HG03039 (cell line): ENCODE measurements around the gene PTPRH.

ENCODE experiments used
- ATAC-seq: cut with Tn5 transposase; IDR thresholded peaks from one replicate; pipeline ENCODE4 v1.9.1; 2021; ENCODE audit warnings: mild to moderate bottlenecking, moderate library complexity; ENCODE audit not compliant: unreplicated experiment

Gene PTPRH

DNA sequence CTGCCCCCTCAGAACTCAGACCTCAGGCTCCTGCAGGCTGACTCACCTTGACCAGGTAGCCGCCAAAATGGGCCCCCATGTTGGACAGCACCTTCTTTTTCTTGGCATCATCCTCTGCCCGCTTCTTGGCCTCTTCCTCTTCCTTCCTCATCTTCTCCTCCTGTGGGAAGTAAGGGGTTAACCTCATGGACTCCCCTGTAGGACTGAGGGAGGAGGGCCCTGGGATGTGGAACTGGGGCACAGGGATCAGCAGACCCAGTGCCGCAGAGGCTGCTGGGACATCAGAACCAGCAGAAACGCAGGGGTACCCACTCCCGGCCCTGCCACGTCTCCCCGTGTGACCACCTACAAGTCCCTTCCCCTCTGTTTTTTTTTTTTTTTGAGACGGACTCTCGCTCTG is 71.4 kb downstream of the PTPRH start:
- ATAC-seq: no peak

DNA sequence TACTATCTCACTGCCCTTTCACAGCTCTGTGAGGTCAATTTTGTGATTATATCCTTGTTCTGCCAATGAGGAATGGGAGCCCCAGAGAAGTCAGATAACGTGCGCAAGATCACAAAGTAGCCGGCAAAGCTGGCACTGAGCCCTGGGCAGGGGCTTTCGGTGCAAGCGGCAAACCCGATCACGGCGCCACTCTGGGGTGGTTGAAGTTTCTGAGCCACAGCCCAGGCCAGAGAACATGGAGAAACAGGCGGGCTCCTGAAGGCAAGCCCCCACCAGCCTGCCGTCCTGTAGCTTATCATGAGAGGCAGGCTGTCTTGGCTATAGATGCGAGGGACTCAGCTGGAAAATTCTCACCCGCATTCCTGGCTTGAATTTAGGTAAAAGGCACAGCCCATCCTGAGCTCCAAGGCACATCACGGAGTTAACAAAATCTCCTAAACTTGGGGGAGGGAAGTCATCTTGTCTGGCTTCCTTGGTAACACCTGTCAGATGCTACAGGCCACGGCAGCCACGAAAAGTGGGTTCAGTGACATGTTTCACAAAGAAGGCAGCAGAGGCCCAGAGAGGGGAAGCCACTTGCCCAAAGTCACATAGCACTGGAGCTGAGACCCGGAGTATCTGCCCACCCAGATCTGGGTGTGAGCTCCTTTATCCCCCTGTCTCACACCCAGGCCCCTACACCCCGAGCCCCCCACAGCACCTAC is 72.8 kb downstream of the PTPRH start:
- no peak for ATAC-seq

DNA sequence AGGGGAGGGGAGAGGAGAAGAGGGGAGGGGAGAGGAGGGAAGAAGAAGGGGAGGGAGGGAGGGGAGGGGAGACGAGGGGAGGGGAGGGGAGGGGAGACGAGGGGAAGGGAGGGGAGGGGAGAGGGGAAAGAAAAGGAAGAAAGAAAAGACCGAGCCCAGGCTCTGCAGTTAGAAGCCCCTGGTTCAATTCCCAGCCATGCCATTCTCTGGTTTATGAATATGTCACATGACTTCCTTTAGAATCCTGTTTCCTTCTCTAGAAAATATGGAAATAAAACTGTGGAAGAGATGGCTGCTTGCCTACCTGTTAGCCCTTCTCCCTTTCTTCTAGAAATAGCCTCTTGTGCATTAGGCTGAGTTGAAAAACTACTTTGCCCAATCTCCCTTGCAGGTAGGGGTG is 74.6 kb downstream of the PTPRH start:
- no peak for ATAC-seq

DNA sequence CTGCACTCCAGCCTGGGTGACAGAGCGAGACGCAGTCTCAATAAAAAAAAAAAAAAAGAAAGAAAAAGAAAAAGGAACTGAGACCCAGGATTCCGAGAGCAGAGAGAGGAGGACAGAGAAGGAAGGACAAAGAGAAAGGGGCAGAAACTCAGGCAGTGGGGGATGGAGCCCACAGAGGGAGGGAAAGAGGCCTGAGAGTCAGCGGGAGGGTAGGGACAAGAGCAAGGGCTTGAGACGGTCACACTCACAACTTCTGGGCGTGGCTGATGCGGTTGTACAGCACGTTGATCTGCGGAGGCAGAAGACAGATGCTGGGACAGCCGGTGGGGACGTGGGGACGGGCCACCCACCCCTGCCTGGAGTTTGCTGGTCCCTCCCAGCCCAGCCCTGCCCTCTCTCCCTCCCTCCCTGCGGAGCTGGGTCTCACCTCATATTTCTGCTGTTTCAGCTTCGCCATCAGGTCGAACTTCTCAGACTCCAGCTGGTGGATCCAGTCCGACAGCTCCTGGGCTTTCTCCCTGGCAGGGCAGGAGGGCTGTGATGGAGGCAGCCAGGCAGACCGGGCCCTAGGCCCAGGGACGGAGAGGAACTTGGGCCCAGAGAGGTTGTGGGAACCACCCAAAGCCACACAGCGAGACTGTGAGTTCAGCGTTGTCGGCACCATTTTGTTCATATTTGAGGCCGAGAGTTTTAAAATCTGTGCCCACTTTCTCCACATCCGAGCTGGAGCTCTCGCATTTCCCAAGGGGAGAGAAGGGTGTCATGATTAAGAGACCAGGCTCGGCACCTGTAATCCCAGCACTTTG is 75.5 kb downstream of the PTPRH start:
- ATAC-seq: no peak

DNA sequence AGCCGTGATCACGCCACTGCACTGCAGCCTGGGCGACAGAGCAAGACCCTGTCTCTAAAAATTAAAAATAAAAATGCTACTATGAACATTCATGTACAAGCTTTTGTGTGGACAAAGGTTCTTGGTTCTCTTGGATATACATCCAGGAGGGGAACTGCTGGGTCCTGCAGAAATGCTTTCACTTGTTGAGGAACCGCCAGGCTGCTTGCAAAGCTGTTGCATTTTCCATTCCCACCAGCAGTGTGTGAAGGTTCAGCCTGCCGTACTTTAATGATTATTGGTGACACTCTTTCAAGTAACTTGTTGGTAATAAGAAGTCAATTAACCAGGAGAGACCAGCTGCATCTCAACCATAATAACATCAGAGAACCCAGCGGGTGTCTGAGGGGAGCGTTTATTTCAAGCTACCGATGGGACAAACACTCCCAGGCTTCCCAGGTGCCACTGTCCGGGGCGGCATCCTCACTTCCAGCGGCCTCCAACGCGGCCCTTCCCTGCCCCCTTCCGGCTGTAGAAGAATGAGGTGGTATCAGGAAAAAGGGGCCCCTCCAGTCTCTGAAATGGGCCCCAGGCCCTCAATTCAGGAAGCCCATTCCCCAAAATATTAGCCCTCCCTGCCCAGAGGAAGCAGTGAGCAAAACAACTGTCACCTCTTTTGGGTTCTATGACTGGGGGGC is 76.7 kb downstream of the PTPRH start:
- no peak for ATAC-seq

DNA sequence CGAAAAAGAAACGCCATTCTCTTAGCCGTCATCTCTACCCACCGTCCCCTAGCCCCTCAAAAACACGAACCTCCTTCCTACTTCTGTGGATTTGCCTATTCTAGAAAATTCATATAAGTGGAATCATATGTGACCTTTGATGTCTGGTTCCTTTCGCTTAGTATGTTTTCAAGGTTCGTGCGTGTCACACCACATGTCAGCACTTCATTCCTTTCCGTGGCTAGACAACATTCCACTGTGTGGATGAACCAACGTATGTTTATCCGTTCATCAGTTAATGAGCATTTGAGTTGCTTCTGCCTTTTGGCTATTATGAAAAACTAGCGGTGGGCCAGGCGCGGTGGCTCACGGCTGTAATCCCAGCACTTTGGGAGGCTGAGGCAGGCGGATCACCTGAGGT is 77.9 kb downstream of the PTPRH start:
- ATAC-seq: no peak
